Measurements from ENCODE around the gene PPP1R13B. TPM values are rescaled to one million over a fixed set of nuclear protein-coding genes. Genes with fewer than 3 reads are reported as not detected.
A peak's percentile ranks its signal among the peaks of the same experiment; 100 is the strongest.

The PPP1R13B gene
- total RNA-seq, 1 donor from 2014 or later, result 10.1 TPM

GRCh38 chr14:103817595-103817994 is 29.8 kb downstream of the PPP1R13B start:
- H3K27ac Mint-ChIP-seq (ENCODE audit: unreplicated experiment), result no peak overlapping the region
- peaks cover 13% of the 10 kb centered on the region for H3K4me1 Mint-ChIP-seq (ENCODE audit: low read depth)
- H3K9me3 Mint-ChIP-seq (ENCODE audit: low read depth), result peaks cover 2% of the 10 kb centered on the region
- no peaks in the 10 kb centered on the region for H3K27me3 Mint-ChIP-seq (ENCODE audit: low read depth)
- DNase-seq (ENCODE audit: low spot score), result no peak
- H3K36me3 Mint-ChIP-seq (ENCODE audit: low read depth), result no peaks in the 10 kb centered on the region
- TF ChIP-seq CTCF (IDR thresholded peaks at IDR 0.05), result no peak
- no peak overlapping the region for H3K4me3 Mint-ChIP-seq (ENCODE audit: unreplicated experiment)

GRCh38 chr14:103816991-103817390 is 30.4 kb downstream of the PPP1R13B start:
- no peak for DNase-seq (ENCODE audit: low spot score)
- H3K4me3 Mint-ChIP-seq (ENCODE audit: unreplicated experiment), result no peak overlapping the region
- H3K9me3 Mint-ChIP-seq (ENCODE audit: low read depth), result peaks cover 2% of the 10 kb centered on the region
- H3K27ac Mint-ChIP-seq (ENCODE audit: unreplicated experiment), result no peak overlapping the region
- no peaks in the 10 kb centered on the region for H3K36me3 Mint-ChIP-seq (ENCODE audit: low read depth)
- no peak for TF ChIP-seq CTCF (IDR thresholded peaks at IDR 0.05)
- peaks cover 13% of the 10 kb centered on the region for H3K4me1 Mint-ChIP-seq (ENCODE audit: low read depth)
- H3K27me3 Mint-ChIP-seq (ENCODE audit: low read depth), result no peaks in the 10 kb centered on the region

- TF ChIP-seq CTCF (IDR thresholded peaks at IDR 0.05), result no peak
- Mint-ChIP-seq H3K4me1 (ENCODE audit: low read depth) (peaks cover 7% of the 10 kb centered on the region), H3K4me3 (ENCODE audit: unreplicated experiment) (no peak overlapping the region), H3K27me3 (ENCODE audit: low read depth) (no peaks in the 10 kb centered on the region), H3K36me3 (ENCODE audit: low read depth) (no peaks in the 10 kb centered on the region), H3K27ac (ENCODE audit: unreplicated experiment) (no peak overlapping the region), H3K9me3 (ENCODE audit: low read depth) (peaks cover 2% of the 10 kb centered on the region)
- no peak for DNase-seq (ENCODE audit: low spot score)
These were observed 32.1 kb downstream of the PPP1R13B start for GRCh38 chr14:103815253-103815652.

GRCh38 chr14:103811189-103811588 is 36.2 kb downstream of the PPP1R13B start:
- no peak for DNase-seq (ENCODE audit: low spot score)
- Mint-ChIP-seq H3K27ac (ENCODE audit: unreplicated experiment) (no peak overlapping the region), H3K4me3 (ENCODE audit: unreplicated experiment) (no peak overlapping the region), H3K9me3 (ENCODE audit: low read depth) (peaks cover 2% of the 10 kb centered on the region), H3K27me3 (ENCODE audit: low read depth) (no peaks in the 10 kb centered on the region), H3K4me1 (ENCODE audit: low read depth) (no peaks in the 10 kb centered on the region), H3K36me3 (ENCODE audit: low read depth) (no peaks in the 10 kb centered on the region)
- TF ChIP-seq CTCF (IDR thresholded peaks at IDR 0.05), result no peak

GRCh38 chr14:103808403-103809001 is 38.9 kb downstream of the PPP1R13B start:
- H3K27me3 Mint-ChIP-seq (ENCODE audit: low read depth), result no peaks in the 10 kb centered on the region
- H3K27ac Mint-ChIP-seq (ENCODE audit: unreplicated experiment), result no peak overlapping the region
- peaks cover 14% of the 10 kb centered on the region for H3K4me1 Mint-ChIP-seq (ENCODE audit: low read depth)
- no peaks in the 10 kb centered on the region for H3K9me3 Mint-ChIP-seq (ENCODE audit: low read depth)
- no peaks in the 10 kb centered on the region for H3K36me3 Mint-ChIP-seq (ENCODE audit: low read depth)
- DNase-seq (ENCODE audit: low spot score), result no peak
- no peak overlapping the region for H3K4me3 Mint-ChIP-seq (ENCODE audit: unreplicated experiment)
- peak; percentile 96 for TF ChIP-seq CTCF (IDR thresholded peaks at IDR 0.05)
